HG03280 (cell line): Measurements from ENCODE around the gene HAT1.

ENCODE experiments used
- ATAC-seq: cut with Tn5 transposase; IDR thresholded peaks from one replicate; pipeline ENCODE4 v1.9.1; 2021; ENCODE audit warnings: mild to moderate bottlenecking, moderate library complexity; ENCODE audit not compliant: unreplicated experiment

HAT1 gene

DNA sequence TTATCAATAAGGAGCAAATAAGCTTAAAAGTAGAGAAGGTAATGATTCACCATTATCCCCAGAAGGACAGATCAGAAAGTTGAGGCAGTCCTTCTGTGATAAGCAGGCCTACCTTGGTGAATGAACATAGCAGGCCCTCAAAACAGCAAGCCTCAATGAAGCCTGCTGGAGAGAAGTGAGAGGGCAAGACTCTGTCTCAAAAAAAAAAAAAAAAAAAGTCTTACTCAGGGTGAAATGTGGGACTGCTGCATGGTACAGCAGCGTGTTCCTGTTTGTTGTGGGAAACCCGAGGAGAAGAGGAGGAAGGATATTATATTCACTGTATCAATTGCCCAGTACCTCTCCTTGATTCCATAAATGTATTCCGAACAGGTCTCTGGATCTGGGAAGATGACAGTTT lies 8.7 kb upstream of the HAT1 start:
- ATAC-seq, result no peak

DNA sequence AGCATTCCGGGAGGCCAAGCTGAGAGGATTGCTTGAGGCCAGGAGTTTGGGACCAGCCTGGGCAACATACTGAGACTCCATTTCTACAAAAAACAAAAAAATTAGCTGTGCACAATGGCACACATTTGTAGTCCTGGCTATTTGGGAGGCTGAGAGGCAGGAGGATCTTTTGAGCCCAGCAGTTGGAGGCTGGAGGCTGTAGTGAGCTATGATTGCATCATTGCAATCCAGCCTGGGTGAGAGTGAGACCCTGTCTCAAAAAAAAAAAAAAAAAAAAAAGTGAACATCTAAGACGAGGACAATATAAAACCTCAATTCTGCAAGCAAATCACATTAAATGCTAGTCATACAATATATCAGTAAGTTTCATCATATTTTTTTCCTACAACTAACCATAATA lies 2.8 kb upstream of the HAT1 start:
- ATAC-seq, result no peak

DNA sequence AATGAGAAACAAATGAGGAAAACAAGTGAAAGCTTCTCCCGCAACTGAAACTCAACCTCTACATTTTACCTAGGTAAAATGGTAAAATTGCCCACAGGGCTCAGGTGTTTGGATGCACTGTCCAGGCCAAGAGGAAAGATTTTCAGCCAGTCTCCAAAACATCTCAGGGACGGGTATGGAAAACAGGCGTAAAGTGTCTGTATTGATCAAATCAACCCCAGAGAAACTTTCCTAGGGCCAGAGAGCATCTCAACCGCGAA lies 361 bp upstream of the HAT1 start:
- ATAC-seq, result no peak

DNA sequence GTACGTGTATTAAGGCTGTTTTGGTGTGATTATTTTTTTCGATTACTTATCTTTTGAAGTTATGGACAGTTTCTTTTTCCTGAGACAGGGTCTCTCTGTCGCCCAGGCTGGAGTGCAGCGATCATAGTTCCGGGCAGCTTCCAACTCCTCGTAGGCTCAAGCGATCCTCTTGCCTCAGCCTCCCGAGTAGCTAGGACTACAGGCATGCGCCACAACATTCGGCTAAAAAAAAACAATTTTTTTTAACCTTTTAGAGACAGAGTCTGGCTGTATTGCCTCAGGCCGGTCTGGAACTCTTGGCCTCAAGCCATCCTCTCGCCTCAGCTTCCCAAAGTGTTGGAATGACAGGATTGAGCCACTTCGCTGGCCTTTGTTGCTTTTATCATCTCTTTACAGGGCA lies 945 bp downstream of the HAT1 start:
- no peak for ATAC-seq

DNA sequence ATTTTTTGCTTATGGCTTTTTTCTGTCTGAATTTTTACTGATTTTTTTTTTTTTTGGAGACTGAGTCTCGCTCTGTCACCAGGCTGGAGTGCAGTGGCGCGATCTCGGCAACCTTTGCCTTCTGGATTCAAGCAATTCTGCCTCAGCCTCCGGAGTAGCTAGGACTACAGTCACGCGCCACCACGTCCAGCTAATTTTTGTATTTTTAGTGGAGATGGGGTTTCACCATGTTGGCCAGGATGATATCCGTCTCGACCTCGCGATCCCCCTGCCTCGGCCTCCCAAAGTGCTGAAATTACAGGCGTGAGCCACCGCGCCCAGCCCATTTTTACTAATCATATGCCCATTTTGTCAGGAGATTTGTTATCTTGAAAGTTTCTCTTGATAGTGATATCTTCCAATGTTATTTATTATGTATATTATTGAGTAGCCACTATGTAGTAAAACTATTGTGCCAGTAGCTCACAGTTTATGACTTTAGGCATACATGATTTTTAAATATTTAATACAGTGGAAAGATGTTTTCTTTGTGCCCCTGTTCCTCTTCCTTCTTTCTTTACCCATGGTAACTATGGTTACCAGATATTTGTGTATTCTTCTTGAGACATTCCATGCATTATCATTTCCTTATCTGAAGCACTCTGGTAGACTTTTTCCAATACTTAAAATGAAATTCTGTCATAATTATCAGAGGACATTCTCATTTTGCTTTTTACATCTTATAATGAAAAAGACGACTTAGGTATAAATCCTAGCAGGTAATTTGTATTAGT lies 2.1 kb downstream of the HAT1 start:
- ATAC-seq, result no peak

DNA sequence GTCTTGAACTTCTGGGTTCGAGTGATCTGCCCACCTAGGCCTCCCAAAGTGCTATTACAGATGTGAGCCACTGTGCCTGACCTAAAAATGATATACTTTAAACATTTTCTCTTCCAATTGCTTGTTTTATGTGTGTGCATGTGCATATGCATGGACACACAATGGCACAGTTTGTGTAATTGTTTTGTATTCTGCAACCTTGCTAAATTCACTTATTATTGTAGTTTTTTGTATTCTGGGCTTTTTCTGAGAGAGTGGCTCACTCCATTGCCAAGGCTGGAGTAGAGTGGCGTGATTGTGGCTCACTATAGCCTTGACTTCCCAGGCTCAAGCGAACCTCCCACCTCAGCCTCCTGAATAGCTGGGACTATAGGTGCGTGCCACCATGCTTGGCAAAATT lies 8.1 kb downstream of the HAT1 start:
- no peak for ATAC-seq

DNA sequence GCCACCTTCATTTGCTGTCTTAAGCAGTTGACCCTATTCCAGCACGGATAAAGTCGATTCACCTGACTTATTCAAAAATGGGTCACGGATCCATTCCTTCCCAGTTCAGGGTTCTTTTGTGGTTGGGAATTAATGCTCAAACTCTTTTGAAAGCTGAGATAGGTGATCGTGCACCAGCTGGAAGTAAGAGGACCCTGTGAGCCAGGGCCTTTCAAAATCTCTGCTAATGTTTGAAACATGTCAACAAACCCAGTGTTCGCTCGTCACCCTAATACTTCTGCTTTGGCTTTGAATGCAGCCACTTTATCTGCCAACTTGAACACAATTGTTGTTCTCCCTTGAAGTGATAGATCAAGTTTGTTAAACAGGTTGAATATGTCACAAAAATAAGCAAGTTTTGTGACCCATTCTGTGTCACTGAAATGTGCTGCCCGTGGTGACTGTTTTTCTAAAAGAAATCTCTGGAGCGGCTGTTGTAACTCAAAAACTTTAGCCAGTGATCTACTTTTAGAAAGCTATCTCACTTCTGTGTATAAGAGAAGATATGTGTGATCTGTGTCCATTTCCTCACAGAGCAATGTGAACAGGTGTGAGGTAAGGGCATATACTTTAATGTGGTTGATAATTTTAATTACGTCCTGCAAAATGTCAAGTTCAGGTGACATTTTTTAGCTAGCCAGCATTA lies 16.9 kb downstream of the HAT1 start:
- no peak for ATAC-seq

DNA sequence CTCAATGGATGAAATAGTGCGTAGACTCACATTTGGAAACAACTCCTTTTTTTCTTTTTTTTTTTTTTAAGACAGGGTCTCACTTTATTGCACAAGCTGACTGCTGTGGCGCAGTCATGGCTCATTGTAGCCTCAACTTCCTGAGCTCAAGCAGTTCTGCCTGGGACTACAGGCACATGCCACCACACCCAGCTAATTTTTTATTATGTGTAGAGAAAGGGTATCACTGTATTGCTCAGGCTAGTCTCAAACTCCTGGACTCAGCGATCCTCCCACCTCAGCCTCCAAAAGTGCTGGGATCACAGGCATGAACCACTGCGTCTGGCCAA lies 17.4 kb downstream of the HAT1 start:
- no peak for ATAC-seq

DNA sequence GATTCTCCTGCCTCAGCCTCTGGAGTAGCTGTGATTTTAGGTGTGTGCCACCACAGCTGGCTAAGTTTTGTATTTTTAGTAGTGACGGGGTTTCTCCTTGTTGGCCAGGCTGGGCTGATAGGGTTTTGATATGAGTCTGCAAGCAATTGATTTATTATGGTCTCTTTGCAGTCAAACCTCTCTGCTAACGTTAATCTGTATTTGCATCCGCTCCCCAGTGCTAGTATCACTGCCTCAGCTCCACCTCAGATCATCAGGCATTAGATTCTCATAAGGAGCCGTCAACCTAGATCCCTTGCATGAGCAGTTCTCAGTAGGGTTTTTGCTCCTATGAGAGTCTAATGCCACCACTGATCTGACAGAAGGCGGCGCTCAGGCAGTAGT lies 19.0 kb downstream of the HAT1 start:
- ATAC-seq, result no peak

DNA sequence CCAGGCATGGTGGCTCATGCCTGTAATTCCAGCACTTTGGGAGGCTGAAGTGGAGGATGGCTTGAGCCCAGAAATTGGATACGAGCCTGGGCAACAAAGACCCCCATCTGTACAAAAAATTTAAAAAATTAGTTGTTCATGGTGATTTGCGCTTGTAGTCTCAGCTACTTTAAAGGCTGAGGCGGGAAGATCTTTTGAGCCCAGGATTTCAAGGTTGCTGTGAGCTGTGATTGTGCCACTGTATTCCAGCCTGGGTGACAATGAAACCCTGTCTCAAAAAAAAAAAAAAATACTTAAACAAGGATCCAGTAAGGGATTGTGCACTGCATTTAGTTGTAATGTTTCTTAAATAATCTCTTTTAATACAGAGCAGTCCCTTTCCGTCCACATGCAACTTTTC lies 21.6 kb downstream of the HAT1 start:
- no peak for ATAC-seq

DNA sequence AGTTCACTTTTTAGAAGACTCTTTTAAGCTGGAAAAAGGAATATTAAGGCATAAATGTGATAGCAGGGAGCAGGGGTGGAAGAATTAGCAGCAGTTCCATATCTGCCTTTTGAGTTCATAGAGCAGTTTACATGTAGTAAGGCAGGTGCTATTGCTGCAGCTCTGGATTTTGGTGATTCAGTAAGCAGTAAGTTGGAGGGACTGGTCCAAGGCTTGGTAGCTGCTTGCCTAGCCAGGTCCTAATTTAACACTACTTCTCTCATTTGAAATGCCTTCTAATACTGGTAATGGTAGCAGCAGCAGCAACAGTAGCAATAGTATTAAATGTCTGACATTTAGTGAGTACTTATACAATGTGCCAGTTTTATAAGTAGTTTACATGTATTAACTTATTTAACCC lies 30.0 kb downstream of the HAT1 start:
- no peak for ATAC-seq

DNA sequence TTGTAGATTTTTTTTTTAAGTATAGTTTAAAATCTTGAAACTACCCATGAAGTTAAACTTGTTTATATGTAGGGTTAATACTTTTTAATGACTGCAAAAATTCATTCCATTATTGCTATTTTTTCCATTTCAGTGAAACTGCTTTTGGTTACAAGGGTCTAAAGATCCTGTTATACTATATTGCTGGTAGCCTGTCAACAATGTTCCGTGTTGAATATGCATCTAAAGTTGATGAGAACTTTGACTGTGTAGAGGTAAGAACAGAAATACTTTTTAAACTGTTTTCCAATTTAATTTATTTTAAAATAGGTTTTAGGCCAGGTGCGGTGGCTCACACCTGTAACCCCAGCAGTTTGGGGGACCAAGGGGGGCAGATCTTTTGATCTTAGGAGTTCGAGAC lies 30.5 kb downstream of the HAT1 start:
- no peak for ATAC-seq

DNA sequence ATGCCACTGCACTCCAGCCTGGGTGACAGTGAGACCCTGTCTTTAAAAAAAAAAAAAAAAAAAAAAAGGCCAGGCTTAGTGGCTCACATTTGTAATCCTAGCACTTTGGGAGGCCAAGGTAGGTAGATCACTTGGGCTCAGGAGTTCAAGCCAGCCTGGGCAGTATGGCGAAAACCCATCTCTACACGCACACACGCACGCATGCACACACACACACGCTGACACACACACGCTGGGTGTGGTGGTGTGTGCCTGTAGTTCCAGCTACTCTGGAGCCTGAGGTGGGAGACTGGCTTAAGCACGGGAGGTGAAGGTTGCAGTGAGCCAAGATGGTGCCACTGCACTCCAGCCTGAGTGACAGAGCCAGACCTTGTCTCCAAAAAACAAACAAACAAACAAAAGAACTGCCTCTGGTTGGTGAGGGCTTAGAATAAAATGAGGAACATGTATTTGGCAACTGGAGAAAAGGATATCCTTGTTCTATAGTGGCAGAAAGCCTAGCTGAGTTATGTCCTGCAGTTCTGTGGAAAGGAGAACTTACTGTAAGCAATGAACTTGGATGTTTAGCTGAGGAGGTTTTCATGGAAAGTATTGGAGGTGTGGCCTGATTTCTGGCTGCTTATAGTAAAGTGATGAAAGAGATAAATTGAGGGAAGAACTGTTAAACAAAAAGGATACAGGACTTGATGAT lies 34.0 kb downstream of the HAT1 start:
- no peak for ATAC-seq

DNA sequence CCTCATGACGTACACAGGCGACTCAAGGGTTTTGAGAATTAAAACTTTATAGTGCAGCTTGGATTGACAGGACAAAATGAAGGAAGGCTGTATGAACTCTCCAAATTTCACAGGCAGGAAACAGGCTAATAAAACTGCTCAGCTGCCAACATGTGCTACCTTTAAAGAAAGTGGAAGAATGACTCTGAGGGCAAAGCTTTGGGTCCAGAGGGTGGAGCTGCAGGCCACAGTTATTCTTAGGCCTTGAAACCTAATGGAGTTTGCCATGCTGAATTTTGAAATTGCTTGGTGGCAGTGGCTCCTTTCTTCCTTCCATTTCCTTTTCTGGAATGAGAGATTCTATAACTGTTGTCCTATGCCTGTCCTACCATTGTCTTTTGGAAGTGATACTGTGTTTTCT lies 34.8 kb downstream of the HAT1 start:
- ATAC-seq, result no peak

DNA sequence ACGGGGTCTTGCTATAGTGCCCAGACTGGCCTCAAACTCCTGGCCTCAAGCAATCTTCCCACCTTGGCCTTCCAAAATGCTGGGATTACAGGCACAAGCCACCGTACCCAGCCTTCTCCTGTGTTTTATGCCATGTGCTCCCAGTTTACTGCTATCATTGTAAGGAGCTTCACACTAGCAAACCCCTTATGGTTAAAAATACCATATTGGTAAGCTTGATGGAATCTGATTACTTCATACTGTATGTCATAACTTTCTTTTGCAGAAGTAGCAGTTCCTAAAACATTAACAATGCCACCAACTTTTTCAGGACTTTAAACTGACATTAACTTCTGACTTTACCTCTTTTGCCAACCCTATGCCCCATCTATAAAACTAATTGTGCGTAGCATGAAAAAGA lies 36.2 kb downstream of the HAT1 start:
- ATAC-seq, result no peak

DNA sequence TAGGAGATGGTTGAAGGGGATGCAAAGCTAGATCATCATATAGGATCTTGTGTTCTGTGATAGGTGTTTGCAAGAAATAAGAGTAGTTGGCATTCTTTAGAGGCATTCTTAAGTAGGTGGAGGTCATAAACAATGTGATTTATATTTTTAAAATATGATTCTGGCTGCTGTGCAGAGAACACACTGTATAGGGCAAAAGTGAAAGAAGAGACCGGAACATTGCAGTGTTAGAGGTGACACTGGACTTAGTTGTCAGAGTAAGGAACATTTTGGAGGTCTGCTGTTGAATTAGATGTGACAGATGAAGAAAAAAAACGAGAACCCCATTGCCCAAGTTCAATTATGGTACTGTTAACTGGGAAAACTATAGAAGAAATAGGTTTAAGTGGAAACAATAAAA lies 37.7 kb downstream of the HAT1 start:
- no peak for ATAC-seq

DNA sequence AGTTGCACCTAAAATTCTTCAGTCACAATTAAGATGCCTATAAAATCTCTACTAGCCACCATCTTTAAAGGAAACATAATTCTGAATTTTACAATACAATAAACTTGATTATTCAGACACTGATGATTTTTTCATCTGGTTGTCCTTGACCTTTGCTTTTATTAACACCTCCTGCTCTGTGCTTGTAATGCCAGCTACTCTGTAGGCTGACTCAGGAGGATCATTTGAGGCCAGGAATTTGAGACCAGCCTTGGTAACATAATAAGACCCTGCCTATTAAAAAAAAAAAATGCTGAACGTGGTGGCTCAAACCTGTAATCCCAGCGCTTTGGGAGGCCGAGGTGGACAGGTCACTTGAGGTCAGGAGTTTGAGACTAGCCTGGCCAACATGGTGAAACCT lies 38.3 kb downstream of the HAT1 start:
- no peak for ATAC-seq

DNA sequence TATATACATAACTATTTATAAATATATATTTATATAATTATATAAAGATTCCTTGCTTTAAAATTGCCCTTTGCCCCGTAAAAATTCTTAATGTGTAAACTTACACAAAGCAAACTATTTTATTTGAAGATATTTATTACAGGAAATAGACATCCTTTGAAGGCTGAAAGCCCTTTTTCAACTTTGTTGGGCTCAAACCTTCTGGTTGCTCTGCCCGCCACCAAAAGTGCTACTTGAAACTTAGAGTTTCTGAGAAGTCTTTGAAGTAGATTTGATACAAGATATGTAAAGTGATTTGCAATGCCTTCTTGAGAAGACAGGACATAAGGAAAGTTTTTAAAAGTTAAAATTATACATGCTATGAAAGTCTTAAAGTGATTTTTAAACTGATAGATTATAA lies 40.9 kb downstream of the HAT1 start:
- ATAC-seq, result no peak

DNA sequence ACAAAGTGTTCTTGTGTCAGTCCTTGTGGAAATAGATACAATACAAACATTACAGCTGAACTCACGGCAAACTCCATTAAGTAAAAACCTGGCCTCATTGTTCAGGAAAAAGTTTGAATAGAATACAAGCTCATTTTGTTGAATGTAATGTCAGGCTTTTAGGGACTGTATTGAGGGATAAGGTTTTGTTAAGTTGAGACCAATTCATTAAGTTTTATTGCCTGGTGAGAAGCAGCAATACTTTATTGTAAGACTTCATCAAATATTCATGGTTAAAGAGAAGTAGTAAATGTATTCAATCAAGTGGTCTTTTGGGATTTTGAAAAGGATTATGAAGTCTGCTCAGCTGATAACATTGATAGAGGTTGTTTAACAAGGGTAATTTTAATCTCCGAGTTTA lies 42.0 kb downstream of the HAT1 start:
- no peak for ATAC-seq

DNA sequence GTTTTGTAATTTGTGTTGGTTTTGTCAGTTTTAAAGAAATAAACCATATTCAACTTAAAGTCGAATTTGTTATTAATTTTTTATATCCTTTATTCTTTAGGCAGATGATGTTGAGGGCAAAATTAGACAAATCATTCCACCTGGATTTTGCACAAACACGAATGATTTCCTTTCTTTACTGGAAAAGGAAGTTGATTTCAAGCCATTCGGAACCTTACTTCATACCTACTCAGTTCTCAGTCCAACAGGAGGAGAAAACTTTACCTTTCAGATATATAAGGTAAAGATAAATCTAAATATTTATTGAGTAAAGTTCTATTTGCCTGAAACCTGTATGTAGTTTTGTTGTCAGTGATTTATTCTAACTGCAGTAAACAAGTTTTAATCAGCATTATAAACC lies 43.0 kb downstream of the HAT1 start:
- ATAC-seq, result no peak

DNA sequence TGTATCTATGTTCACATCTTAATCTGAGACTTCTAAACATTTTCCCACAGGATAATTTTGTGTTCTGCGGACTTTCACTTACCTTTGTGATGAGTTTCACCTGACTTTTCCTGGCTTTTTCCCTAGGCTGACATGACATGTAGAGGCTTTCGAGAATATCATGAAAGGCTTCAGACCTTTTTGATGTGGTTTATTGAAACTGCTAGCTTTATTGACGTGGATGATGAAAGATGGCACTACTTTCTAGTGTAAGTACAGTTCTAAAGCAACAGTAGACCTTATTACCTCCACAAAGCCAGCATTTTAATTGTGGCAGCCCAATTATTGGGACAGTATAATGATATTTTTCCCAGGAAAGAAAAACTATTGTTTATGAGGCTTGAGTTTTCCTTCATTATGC lies 43.4 kb downstream of the HAT1 start:
- ATAC-seq, result no peak

DNA sequence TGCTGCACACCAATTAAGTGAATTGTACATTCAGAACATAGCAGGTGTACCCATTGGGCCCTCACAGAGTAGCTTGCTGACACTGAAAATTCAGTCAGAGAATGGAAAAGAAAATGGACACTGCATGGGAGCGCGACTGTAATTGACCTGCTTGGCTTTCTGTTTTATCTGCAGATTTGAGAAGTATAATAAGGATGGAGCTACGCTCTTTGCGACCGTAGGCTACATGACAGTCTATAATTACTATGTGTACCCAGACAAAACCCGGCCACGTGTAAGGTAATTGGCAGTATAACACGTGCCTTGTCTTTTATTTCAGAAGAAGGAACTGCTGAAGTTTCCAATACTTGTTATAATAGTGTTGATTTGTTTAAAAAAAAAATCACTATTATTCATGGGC lies 44.0 kb downstream of the HAT1 start:
- ATAC-seq, result no peak

DNA sequence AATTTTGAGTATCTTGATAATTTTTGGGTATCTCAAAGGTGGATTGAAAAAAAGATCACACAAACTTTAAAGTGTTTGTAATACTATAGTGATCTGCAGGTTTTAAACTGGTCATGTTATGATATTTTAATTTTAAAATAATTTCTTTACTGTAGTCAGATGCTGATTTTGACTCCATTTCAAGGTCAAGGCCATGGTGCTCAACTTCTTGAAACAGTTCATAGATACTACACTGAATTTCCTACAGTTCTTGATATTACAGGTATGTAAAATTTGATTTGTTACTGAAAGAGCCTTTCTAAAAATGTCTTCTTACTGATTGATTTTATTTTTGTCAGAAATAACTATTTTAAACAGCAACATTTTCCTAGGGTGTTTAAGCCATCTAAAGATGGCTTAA lies 44.4 kb downstream of the HAT1 start:
- no peak for ATAC-seq
